ENCODE data around the gene FYCO1.

Gene FYCO1

DNA sequence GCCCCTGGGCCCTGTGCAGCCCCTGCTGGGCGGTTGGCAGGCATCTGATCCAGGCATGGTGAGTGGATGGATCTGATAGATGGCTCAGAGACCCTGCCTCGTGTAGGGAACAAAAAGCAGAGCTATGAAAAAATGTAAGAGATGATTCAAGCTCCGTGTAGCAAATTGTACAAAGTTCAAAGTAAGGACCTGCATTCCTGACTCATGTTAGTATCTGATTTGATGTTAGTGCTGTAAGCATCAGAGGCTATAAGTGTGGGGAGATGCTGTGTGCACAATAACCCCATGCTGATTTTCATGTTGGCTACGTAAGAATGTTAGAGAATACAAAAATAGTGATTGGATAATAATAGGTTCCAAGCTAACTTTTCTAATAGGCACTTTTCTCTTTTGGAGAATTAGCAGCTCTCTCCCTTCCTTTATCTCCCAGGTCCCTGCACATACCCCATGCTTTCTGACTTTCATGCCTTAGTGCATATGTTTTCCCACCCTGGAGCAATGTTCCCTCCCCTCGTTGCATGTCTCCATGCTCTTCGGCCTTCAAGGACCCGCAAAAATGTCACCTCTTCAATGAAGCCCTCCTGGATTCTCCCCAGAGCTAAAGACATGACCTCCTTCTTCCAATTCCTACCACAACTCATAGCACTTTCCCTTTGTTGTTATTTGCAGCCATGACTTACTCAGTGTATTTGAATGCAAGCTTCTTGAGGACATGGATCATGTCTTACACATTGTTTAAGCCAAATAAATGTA is 107.7 kb downstream of the FYCO1 start:
- no peak for DNase-seq

GRCh38 chr3:45887285-45887684 is 108.3 kb downstream of the FYCO1 start:
- no peak for DNase-seq

DNA sequence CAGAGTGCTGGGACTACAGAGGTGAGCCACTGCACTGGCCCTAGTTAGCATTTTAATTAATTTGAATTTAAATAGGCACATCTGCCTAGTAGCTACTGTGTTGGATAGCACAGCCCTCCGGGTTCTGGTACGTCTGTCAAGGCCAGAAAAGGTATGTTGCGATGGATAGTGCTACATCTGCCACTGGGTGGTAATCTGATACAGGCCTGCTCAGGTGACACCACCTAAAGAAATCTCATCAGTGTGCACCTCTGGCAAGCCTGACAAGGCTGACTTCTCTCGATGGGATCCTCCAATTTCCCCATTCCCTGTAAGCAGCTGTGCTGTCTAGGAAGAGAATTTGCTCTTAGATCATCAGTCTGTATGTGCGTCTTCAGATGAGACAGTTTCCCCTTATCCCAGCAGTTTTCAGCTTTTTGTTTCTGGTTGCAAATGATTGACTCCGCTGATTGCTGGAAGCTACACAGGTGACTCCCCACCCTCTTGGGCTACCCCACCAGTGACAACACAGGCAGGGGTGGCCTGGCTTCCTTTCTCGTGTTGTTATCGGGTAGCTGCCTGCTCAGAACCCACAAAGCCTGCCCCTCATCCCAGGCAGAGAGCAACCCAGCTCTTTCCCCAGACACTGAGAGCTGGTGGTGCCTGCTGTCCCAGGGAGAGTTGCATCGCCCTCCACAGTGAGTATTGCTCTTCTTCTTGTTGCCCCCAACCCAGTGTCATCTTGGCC is 109.5 kb downstream of the FYCO1 start, which contains the start of gene CCR9:
Gene CCR9 (plus strand): TSS at position 565 of the 727 bp plus-strand sequence. CDS start 8,391 bp downstream, outside the sequence.
- no peak for DNase-seq

GRCh38 chr3:45884368-45885201 is 111.0 kb downstream of the FYCO1 start:
- peak in 1 of 51 donors; percentile 47 for DNase-seq

GRCh38 chr3:45881078-45882022 is 114.3 kb downstream of the FYCO1 start:
- DNase-seq = peak in 1 of 51 donors; percentile 40

DNA sequence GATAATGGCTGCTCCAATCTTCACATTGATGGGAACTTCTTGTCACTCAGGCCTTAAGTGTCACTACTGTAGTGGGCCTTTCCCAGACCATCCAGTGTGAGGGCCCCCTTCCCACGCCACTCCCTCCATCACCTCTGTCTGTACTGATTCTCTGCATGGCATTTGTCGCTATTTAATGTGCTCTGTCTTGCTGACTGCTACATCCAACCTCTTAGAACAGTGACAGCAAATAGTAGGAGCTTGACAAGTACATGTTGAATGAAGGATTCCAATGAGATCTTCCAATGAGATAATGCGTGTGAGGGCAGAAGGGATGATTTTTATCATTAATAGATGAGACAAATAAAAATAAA is 114.9 kb downstream of the FYCO1 start:
- DNase-seq = no peak

GRCh38 chr3:45878124-45878523 is 117.5 kb downstream of the FYCO1 start:
- no peak for DNase-seq

- no peak for DNase-seq
These were observed 120.8 kb downstream of the FYCO1 start for GRCh38 chr3:45874677-45875346.

DNA sequence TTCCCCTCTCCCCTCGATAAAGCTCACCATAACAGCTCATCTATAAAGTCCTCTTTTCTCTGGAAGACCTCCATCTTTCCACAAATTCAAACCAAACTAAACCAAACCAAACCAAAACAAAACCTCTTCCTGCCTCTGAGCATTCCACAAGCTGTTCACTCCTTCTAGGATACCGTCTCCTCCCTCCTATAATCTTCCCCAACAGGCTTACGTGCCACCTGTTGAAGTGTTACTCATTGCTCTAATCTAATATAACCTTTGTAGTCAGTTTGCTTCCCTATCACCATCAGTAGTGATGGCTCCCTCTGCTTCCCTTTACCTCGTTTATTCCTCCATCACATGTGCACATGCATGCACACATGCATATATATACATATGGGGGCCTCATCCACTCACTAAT is 122.0 kb downstream of the FYCO1 start:
- DNase-seq = no peak

GRCh38 chr3:45873036-45873435 is 122.6 kb downstream of the FYCO1 start:
- DNase-seq = no peak

DNA sequence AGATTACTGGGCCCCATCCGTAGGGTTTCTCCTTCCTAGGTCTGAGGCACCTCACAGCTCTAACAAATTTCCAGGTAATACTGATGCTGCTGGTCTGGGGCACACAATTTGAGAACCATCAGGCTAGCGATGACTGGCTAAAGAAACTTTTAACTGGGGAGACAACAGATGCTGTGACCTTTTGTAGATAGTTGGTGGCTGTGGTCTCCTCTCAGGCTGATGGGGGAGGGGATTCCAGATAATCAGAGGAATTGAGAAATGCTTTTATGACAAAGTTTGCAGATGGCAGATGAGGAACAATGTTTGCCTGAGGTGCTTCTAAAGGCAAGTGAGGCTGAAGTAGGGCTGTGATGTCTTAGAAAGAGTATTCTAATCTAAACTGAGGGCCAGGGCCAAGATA is 123.1 kb downstream of the FYCO1 start:
- DNase-seq = no peak

- no peak for DNase-seq
These were observed 123.8 kb downstream of the FYCO1 start for GRCh38 chr3:45871780-45872179.

DNA sequence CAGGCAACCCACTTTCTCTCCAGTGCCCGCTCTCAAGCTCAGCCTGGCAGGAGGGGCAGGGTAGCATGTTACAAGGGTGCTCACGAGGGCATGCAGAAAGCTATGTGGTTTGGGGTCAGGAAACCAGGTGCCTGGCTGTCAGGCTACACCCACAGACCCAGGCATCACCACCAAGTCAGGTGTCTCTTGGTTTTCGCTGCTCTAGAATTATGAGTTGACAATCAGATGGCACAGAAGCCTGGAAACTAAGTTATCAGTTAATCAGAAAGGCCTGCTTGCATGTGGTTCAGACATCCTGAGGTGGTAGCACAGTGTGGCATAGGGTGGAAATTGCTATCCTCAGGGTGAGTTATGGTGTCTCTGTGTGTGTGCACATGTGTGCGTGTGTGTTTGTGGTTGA is 125.5 kb downstream of the FYCO1 start:
- DNase-seq = no peak

DNA sequence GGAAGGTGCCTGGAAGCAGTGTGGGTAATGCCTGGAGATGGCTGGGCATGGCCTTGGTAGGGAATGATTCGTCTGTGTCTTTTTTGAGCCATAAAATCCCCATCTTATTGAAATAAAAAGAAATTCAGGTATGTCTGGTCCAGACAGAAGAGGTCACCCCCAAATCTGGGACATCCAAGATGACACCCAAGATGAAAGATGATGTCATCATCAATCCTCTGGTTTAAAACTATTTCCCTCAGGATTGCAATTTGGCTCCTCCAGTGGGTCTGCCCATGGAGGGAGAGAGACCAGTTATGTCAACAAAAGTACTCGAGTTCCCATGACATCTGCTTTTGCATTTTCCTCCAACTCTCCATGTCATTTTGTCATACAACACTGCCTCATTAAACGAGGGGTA is 126.0 kb downstream of the FYCO1 start:
- no peak for DNase-seq

DNA sequence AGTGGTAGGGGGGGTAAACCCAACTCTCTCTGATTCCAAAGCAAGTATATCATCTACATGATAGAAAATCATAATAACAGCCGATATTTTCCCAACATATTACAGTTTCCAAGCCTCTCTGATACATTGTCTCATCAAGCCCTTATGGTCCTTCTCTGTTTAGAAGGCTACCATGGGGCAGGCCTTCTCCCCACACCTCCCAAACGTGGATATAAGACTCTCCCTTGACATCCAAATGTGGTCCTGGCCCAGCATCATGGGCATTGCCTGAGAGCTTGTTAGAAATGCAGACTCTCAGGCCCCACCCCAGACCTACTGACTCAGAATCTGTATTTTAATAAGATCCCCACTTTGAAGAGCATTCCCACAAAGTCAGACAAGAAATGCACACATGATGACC is 127.0 kb downstream of the FYCO1 start:
- DNase-seq = no peak

DNA sequence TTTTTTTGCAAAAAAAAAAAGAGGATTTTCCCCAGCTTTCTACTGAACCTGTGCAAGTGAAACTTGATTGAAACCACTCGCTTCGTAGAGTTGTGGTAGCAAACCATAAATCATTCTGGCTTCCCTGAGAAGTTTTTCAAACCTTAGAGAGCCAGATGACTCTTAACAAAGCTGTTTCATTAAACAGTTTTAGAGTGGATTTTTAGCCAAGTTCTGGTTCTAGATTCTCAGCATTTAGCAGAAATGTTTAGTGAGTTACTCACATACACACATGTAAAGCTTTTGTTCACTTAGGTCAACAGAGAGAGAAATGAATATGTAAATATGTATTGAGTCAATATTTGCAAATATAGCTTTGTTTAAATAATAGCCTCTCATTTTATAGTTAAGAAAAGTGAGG is 127.4 kb downstream of the FYCO1 start:
- DNase-seq = no peak

Data from hypothalamus (tissue), 51 donors.